Prostate gland (tissue), 2 donors: ENCODE measurements around the gene TMEM272. TPM values are rescaled to one million over a fixed set of nuclear protein-coding genes. Genes with fewer than 3 reads are reported as not detected.

Experiments used
- DNase-seq: peaks from one replicate; pipeline ENCODE4 v3.0.0-alpha.2; 2019; ENCODE audit warnings: low spot score
- H3K27ac ChIP-seq, 2 donors: fragments of 200-600 bp; sonication (generic); 2 replicates each; pipeline ENCODE4 v1.5.1; 2017 to 2019
- H3K27me3 ChIP-seq: fragments of 200-600 bp; sonication (generic); replicated peaks from 2 replicates; pipeline ENCODE4 v1.5.1; 2019; ENCODE audit not compliant: insufficient read depth
- H3K36me3 ChIP-seq, 2 donors: fragments of 200-600 bp; sonication (generic); 1 replicate in 1 of 2; 2 replicates in 1 of 2; pipeline versions ENCODE4 v1.5.1 to v1.8.1; 2017 to 2019
- H3K4me1 ChIP-seq: fragments of 200-600 bp; sonication (generic); replicated peaks from 2 replicates; pipeline ENCODE4 v1.5.1; 2019
- H3K4me3 ChIP-seq, 2 donors: fragments of 200-600 bp; sonication (generic); 2 replicates each; pipeline ENCODE4 v1.5.1; 2017 to 2019
- H3K9me3 ChIP-seq: fragments of 200-600 bp; sonication (generic); 2 replicates; pipeline ENCODE4 v1.5.1; 2017
- POLR2A ChIP-seq: fragments of 450-650 bp; IDR thresholded peaks from one replicate; pipeline ENCODE4 v1.6.1; 2016; ENCODE audit warnings: antibody characterized with exemption, mild to moderate bottlenecking
- POLR2AphosphoS5 ChIP-seq: sonication (generic); formaldehyde crosslinking; IDR thresholded peaks from one replicate; pipeline ENCODE4 v1.6.1; 2017; ENCODE audit warnings: antibody characterized with exemption
- WGBS: methylation state at CpG from one replicate; pipeline ENCODE4 v1.1.5; 2018; 5-methylcytosine and 5-hydroxymethylcytosine counted together
- intact Hi-C: fragments of 100-400 bp; cut with DNase I; formaldehyde crosslinking; loops from one replicate; pipeline ENCODE4 v1.14.2; 2022
- total RNA-seq, 2 donors: library from RNA; depleted of rRNA; stranded (reverse); fragments of >200 nt; gene quantifications; one replicate each; pipeline ENCODE4 v1.1.0, GENCODE V29; 2016
- TF ChIP-seq, protein P1 (sequence below), 4 experiments: fragments of 200-600 bp in 2 of 4; fragments of 450-650 bp in 2 of 4; sonication (generic) in 2 of 4; IDR thresholded peaks; 1 replicate in 3 of 4; 2 replicates in 1 of 4; pipeline ENCODE4 v1.5.1; 2016 to 2019; ENCODE audit warnings: antibody characterized with exemption in 4 of 4, mild to moderate bottlenecking in 2 of 4, moderate library complexity in 2 of 4

Gene TMEM272
- total RNA-seq, 2 donors from 2014 or later = 0.28 TPM; not detected in 1

DNA sequence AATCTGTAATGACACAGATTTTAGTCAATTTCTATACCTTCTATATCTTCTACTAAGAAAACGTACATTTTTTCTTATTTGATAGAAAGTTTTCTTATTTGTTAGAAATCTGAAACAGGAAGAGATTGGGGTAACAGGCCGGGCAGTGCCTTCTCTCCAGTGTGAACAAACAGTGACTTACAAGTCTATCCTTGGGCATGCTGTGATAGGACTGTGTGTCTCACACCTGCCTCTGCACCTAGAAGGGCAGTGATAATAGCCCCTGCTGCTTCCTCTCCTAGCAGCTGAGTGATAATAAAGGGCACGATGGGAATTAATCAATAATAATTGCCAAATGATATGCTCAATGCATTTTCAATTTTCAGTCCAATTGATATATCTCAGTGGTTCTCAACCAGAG, 1.4 kb downstream of the TMEM272 start:
- Histone ChIP-seq H3K27me3 (no peaks in the 10 kb centered on the region), H3K36me3 (no peaks in the 10 kb centered on the region), H3K9me3 (no peaks in the 10 kb centered on the region), H3K4me3 (no peak overlapping the region), H3K4me1 (peaks cover 2% of the 10 kb centered on the region), H3K27ac (no peak overlapping the region)
- no peak for DNase-seq
- intact Hi-C loops = no loop called here
- TF ChIP-seq POLR2AphosphoS5 = no peak
- no peak for TF ChIP-seq POLR2A
- TF ChIP-seq, protein P1, sequence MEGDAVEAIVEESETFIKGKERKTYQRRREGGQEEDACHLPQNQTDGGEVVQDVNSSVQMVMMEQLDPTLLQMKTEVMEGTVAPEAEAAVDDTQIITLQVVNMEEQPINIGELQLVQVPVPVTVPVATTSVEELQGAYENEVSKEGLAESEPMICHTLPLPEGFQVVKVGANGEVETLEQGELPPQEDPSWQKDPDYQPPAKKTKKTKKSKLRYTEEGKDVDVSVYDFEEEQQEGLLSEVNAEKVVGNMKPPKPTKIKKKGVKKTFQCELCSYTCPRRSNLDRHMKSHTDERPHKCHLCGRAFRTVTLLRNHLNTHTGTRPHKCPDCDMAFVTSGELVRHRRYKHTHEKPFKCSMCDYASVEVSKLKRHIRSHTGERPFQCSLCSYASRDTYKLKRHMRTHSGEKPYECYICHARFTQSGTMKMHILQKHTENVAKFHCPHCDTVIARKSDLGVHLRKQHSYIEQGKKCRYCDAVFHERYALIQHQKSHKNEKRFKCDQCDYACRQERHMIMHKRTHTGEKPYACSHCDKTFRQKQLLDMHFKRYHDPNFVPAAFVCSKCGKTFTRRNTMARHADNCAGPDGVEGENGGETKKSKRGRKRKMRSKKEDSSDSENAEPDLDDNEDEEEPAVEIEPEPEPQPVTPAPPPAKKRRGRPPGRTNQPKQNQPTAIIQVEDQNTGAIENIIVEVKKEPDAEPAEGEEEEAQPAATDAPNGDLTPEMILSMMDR (IDR thresholded peaks at IDR 0.05) = no peak
- WGBS = 71% methylated on average over 3 of the region's 3 CpGs

DNA sequence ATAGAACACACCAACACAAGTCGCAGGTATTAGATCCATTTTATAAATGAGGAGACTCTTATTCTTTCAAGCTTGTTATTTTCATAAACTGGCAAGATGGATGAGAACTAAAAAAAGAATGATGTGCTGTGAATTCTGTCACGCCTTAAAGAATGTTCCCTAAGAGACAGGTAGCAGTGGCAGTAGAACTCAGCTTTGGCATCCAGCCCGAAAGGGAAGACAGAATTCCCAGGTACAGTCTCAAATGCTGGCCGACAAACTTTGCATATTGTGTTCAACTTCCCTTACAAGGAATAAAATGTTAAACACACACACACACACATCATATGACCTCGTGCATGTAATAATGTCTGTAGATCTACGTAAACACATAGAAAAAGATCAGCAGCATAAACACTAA, 3.2 kb downstream of the TMEM272 start:
- H3K9me3 ChIP-seq = no peaks in the 10 kb centered on the region
- H3K36me3 ChIP-seq = no peaks in the 10 kb centered on the region
- DNase-seq = no peak
- H3K27me3 ChIP-seq = no peaks in the 10 kb centered on the region
- whole genome bisulfite sequencing = 67% methylated on average over 6 of the region's 6 CpGs
- no peak for TF ChIP-seq POLR2A
- TF ChIP-seq, protein P1 (IDR thresholded peaks at IDR 0.05) = no peak
- TF ChIP-seq POLR2AphosphoS5 = no peak
- intact Hi-C loops = no loop called here
- H3K4me1 ChIP-seq = peaks cover 2% of the 10 kb centered on the region
- no peak overlapping the region for H3K27ac ChIP-seq
- no peak overlapping the region for H3K4me3 ChIP-seq

DNA sequence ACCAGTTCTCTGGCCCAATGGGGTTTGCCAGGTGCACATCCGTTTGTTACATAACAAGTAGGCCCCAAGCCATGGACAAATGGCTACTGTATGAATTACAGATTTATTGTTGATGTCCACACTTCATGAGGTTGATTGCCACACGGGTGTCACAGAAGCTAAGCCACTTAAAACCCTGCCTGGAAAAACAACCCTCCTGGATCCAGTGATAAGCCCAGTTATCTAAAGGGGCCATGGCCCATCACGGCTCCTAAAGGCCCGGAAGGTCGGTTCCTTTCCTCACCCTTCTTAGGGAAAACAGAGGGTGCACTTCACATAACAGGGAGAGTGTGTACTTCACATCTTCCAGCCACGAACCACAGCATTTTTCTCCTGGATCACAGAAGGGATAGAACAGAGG, 4.1 kb downstream of the TMEM272 start:
- Histone ChIP-seq H3K4me3 (no peak overlapping the region), H3K4me1 (peaks cover 2% of the 10 kb centered on the region), H3K27me3 (no peaks in the 10 kb centered on the region), H3K36me3 (no peaks in the 10 kb centered on the region), H3K27ac (no peak overlapping the region), H3K9me3 (no peaks in the 10 kb centered on the region)
- 86% methylated on average over 6 of the region's 6 CpGs for WGBS
- intact Hi-C loops = no loop called here
- no peak for DNase-seq
- TF ChIP-seq POLR2A (no peak), POLR2AphosphoS5 (no peak)
- TF ChIP-seq, protein P1 (IDR thresholded peaks at IDR 0.05) = no peak

DNA sequence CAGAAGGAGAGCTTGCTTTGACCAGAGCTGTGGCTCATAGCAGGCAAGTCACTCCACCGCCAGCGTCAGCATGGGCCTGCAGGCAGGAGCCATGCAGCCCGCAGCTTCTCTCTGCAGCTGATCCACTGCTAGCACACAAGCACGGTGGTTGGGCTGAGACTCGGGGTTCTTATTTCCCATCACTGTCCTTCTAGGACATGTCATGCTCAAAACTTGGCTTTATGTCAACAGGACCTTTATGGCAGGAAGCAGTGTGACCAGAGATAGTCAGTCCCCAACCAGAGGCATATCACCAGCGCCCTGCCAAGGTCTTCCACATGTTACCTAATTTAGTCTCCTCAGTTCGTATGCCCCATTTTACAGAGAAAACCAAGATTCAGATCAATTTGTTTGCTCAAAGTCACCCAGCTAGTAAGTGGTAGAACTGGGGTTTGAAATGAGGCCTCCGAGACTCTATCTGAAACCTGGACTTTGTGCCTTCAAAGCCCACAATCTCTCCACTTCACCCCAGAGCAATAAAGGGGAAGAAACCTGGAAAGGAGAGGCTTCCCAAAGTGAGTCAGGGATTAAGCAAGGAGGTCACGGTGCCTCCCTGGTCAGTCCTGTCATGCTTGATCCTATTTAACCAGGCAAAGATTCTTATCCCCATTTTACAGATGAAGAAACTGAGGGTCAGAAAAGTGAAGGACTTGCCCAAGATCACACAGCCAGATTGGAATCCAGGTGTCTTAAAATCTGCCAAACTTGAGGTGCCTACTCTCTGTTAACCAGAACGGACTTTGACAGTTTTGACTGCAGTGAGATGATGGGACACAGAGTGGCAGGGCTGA, 5.1 kb downstream of the TMEM272 start:
- intact Hi-C loops = no loop called here
- H3K36me3 ChIP-seq = no peaks in the 10 kb centered on the region
- peaks cover under 1% of the 10 kb centered on the region for H3K4me1 ChIP-seq
- WGBS = 92% methylated on average over 10 of the region's 10 CpGs
- TF ChIP-seq POLR2AphosphoS5 = no peak
- TF ChIP-seq, protein P1 (IDR thresholded peaks at IDR 0.05) = no peak
- no peak for TF ChIP-seq POLR2A
- no peak overlapping the region for H3K4me3 ChIP-seq
- H3K27me3 ChIP-seq = no peaks in the 10 kb centered on the region
- no peak overlapping the region for H3K27ac ChIP-seq
- H3K9me3 ChIP-seq = no peaks in the 10 kb centered on the region
- DNase-seq = no peak

DNA sequence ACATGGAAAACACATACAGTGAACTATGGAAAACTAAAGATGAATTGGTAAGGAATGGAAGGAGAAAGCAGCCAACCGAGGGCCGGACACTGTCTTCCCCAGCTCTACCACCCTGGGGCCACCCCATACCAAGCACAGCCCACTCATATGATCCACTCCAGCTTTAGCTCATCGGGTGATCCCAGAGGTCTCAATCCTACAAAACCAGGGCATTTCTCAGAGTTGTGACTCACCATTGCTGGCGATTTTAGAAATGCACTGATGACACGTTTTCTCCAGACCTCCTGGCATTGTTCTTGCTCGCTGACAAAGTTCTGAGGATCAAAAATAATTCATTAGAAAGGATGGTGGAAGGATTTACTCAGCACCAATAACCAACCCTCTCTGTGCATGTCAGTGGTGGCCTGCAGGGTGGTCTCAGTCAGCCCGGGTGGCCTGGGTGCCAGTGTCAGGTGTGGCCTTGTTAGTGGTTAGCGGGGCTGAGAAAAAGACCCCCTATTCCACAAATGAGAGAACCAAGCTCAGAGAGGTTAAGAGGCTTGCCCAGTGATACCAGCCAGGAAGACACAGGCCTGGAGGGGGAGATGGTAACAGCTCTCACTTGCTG, 6.6 kb downstream of the TMEM272 start:
- intact Hi-C loops = no loop called here
- Histone ChIP-seq H3K9me3 (no peaks in the 10 kb centered on the region), H3K27ac (no peak overlapping the region), H3K27me3 (no peaks in the 10 kb centered on the region), H3K36me3 (no peaks in the 10 kb centered on the region), H3K4me1 (no peaks in the 10 kb centered on the region), H3K4me3 (no peak overlapping the region)
- DNase-seq = no peak
- 94% methylated on average over 8 of the region's 8 CpGs for WGBS
- no peak for TF ChIP-seq POLR2A
- TF ChIP-seq POLR2AphosphoS5 = no peak
- TF ChIP-seq, protein P1 (IDR thresholded peaks at IDR 0.05) = no peak
